Measurements from ENCODE around the gene HTRA3.

GRCh38 chr4:8349664-8350236 is 80.2 kb downstream of the HTRA3 start:
- TF ChIP-seq CTCF (IDR thresholded peaks at IDR 0.05; ENCODE audit: low read depth, low read length) (no peak), EZH2phosphoT487 (IDR thresholded peaks at IDR 0.05; ENCODE audit: low read depth) (no peak)
